DND-41 (cell line): ENCODE data around the gene DISC1.

Experiments
- ATAC-seq: fragments of 200-7000 bp; cut with Tn5 transposase; 3 replicates; pipeline ENCODE4 v1.9.1; 2021; ENCODE audit warnings: low read depth; ENCODE audit not compliant: insufficient read depth
- DNase-seq: peaks from one replicate; pipeline ENCODE4 v3.0.0-alpha.2; 2020
- H2AFZ ChIP-seq: 2 replicates; pipeline ENCODE4 v1.6.0; 2012; ENCODE audit warnings: low read depth, low read length
- H3K27ac ChIP-seq: 2 replicates; pipeline ENCODE4 v1.5.1; 2012; ENCODE audit warnings: low read length, inconsistent platforms
- H3K27me3 ChIP-seq: fragments of 200-600 bp; sonication (generic); 2 replicates; pipeline ENCODE4 v1.6.0; 2012; ENCODE audit warnings: low read length, mild to moderate bottlenecking, inconsistent platforms; ENCODE audit not compliant: insufficient read depth, poor library complexity
- H3K36me3 ChIP-seq: 2 replicates; pipeline ENCODE4 v1.5.1; 2012; ENCODE audit warnings: low read length, inconsistent platforms; ENCODE audit not compliant: insufficient read depth
- H3K4me1 ChIP-seq: 2 replicates; pipeline ENCODE4 v1.5.1; 2012; ENCODE audit warnings: mild to moderate bottlenecking, low read length; ENCODE audit not compliant: insufficient read depth
- H3K4me2 ChIP-seq: 2 replicates; pipeline ENCODE4 v1.6.0; 2012; ENCODE audit warnings: mild to moderate bottlenecking, moderate library complexity, low read length, inconsistent platforms; ENCODE audit not compliant: insufficient read depth
- H3K4me3 ChIP-seq, 2 experiments: fragments of 200-600 bp in 1 of 2; shearing (Covaris generic) in 1 of 2; 2 replicates each; pipeline ENCODE4 v1.5.1; 2012 to 2016; ENCODE audit warnings: inconsistent platforms in 2 of 2, low read length in 2 of 2, mild to moderate bottlenecking in 2 of 2, low read depth in 1 of 2, moderate library complexity in 1 of 2
- H3K79me2 ChIP-seq: 2 replicates; pipeline ENCODE4 v1.6.0; 2012; ENCODE audit warnings: low read length, inconsistent platforms; ENCODE audit not compliant: insufficient read depth
- H3K9ac ChIP-seq: 2 replicates; pipeline ENCODE4 v1.6.0; 2012; ENCODE audit warnings: low read depth, mild to moderate bottlenecking, inconsistent platforms, low read length, moderate library complexity
- H3K9me3 ChIP-seq: 2 replicates; pipeline ENCODE4 v1.5.1; 2012; ENCODE audit warnings: low read length, moderate library complexity, mild to moderate bottlenecking, inconsistent platforms; ENCODE audit not compliant: insufficient read depth, severe bottlenecking
- H4K20me1 ChIP-seq: 2 replicates; pipeline ENCODE4 v1.6.0; 2012; ENCODE audit warnings: low read length; ENCODE audit not compliant: insufficient read depth
- CTCF ChIP-seq: IDR thresholded peaks from 2 replicates; pipeline ENCODE4 v1.5.1; 2012; ENCODE audit warnings: borderline replicate concordance, low read length, moderate library complexity, mild to moderate bottlenecking; ENCODE audit not compliant: poor library complexity, severe bottlenecking; ENCODE audit errors: extremely low read depth
- EZH2 ChIP-seq: IDR thresholded peaks from 3 replicates; pipeline ENCODE4 v1.6.1; 2012; ENCODE audit warnings: borderline replicate concordance, low read depth, mild to moderate bottlenecking, moderate library complexity, low read length, inconsistent platforms; ENCODE audit not compliant: severe bottlenecking

The DISC1 gene

GRCh38 chr1:231708394-231708793 is 81.8 kb downstream of the DISC1 start:
- H3K36me3 ChIP-seq, result no peaks in the 10 kb centered on the region
- no peak overlapping the region for H3K9ac ChIP-seq
- TF ChIP-seq EZH2 (no peak), CTCF (no peak)
- no peak overlapping the region for H3K27ac ChIP-seq
- H3K4me1 ChIP-seq, result no peaks in the 10 kb centered on the region
- H3K9me3 ChIP-seq, result no peaks in the 10 kb centered on the region
- no peak for ATAC-seq
- H4K20me1 ChIP-seq, result no peaks in the 10 kb centered on the region
- DNase-seq, result no peak
- H3K27me3 ChIP-seq, result no peaks in the 10 kb centered on the region
- no peak overlapping the region for H3K4me3 ChIP-seq
- no peaks in the 10 kb centered on the region for H3K79me2 ChIP-seq
- H3K4me2 ChIP-seq, result no peak overlapping the region
- H2AFZ ChIP-seq, result no peak overlapping the region

- Histone ChIP-seq H3K9me3 (no peaks in the 10 kb centered on the region), H3K4me1 (no peaks in the 10 kb centered on the region), H2AFZ (no peak overlapping the region), H3K4me2 (no peak overlapping the region), H3K4me3 (no peak overlapping the region), H4K20me1 (no peaks in the 10 kb centered on the region), H3K79me2 (no peaks in the 10 kb centered on the region), H3K27me3 (no peaks in the 10 kb centered on the region), H3K36me3 (no peaks in the 10 kb centered on the region), H3K9ac (no peak overlapping the region), H3K27ac (no peak overlapping the region)
- DNase-seq (no peak), ATAC-seq (no peak)
- no peak for TF ChIP-seq CTCF
- TF ChIP-seq EZH2, result no peak
Observed at GRCh38 chr1:231714440-231714839, 87.8 kb downstream of the DISC1 start.

GRCh38 chr1:231715816-231716722 is 89.5 kb downstream of the DISC1 start:
- no peak overlapping the region for H3K27ac ChIP-seq
- H3K36me3 ChIP-seq, result no peaks in the 10 kb centered on the region
- no peak overlapping the region for H3K4me2 ChIP-seq
- H3K9ac ChIP-seq, result no peak overlapping the region
- H3K79me2 ChIP-seq, result no peaks in the 10 kb centered on the region
- no peak overlapping the region for H2AFZ ChIP-seq
- no peak overlapping the region for H3K4me3 ChIP-seq
- DNase-seq, result no peak
- TF ChIP-seq CTCF (no peak), EZH2 (no peak)
- H4K20me1 ChIP-seq, result no peaks in the 10 kb centered on the region
- no peaks in the 10 kb centered on the region for H3K27me3 ChIP-seq
- H3K4me1 ChIP-seq, result no peaks in the 10 kb centered on the region
- no peaks in the 10 kb centered on the region for H3K9me3 ChIP-seq
- ATAC-seq, result no peak
